A673 (cell line): ENCODE data around the gene CRPPA. TPM values are rescaled to one million over a fixed set of nuclear protein-coding genes. Genes with fewer than 3 reads are reported as not detected.

ENCODE experiments used
- BruUV-seq: library from RNA; stranded (reverse); fragments of 400-500 nt; replicated peaks from 2 replicates; lab custom pipeline; 2021; lab: Mats Ljungman, UMichigan
- CTCF ChIA-PET: fragments of 300-600 bp; sonication (Branson Sonifier 250); formaldehyde crosslinking; loops from one replicate; lab custom pipeline; 2022; ENCODE audit warnings: antibody characterized with exemption; lab: Charles Lee
- POLR2A ChIA-PET: fragments of 300-600 bp; sonication (Branson Sonifier 250); formaldehyde crosslinking; loops from one replicate; lab custom pipeline; 2022; ENCODE audit warnings: antibody characterized with exemption; ENCODE audit not compliant: low non-redundant PET; lab: Charles Lee
- DNase-seq: peaks from one replicate; pipeline ENCODE4 v3.0.0-alpha.2; 2015; ENCODE audit warnings: low spot score
- H3K27ac ChIP-seq: fragments of 200-600 bp; sonication (generic); 2 replicates; pipeline ENCODE4 v1.5.1; 2016; ENCODE audit warnings: mixed run types, low read depth, mild to moderate bottlenecking, mixed read lengths, antibody characterized with exemption, low read length; ENCODE audit not compliant: poor library complexity, severe bottlenecking
- H3K27me3 ChIP-seq: fragments of 200-600 bp; sonication (generic); replicated peaks from 2 replicates; pipeline ENCODE4 v1.6.1; 2017; ENCODE audit warnings: mixed run types, low read depth, mild to moderate bottlenecking, mixed read lengths, antibody characterized with exemption, low read length; ENCODE audit not compliant: insufficient read depth, poor library complexity
- H3K36me3 ChIP-seq: fragments of 200-600 bp; sonication (generic); 2 replicates; pipeline ENCODE4 v1.6.1; 2016; ENCODE audit warnings: mixed run types, mild to moderate bottlenecking, mixed read lengths, antibody characterized with exemption, low read length; ENCODE audit not compliant: insufficient read depth, poor library complexity, severe bottlenecking
- H3K4me1 ChIP-seq: fragments of 200-600 bp; sonication (generic); 2 replicates; pipeline ENCODE4 v1.6.1; 2017; ENCODE audit warnings: mixed run types, mild to moderate bottlenecking, mixed read lengths, antibody characterized with exemption, low read length; ENCODE audit not compliant: insufficient read depth, poor library complexity, severe bottlenecking
- H3K4me3 ChIP-seq: fragments of 200-600 bp; sonication (generic); 2 replicates; pipeline ENCODE4 v1.5.1; 2016; ENCODE audit warnings: low read depth, mixed run types, mild to moderate bottlenecking, mixed read lengths, low read length; ENCODE audit not compliant: poor library complexity, severe bottlenecking
- H3K9me3 ChIP-seq: fragments of 200-600 bp; sonication (generic); 2 replicates; pipeline ENCODE4 v1.6.1; 2016; ENCODE audit warnings: mixed run types, low read depth, mild to moderate bottlenecking, mixed read lengths, antibody characterized with exemption, low read length; ENCODE audit not compliant: poor library complexity, severe bottlenecking
- EZH2 ChIP-seq: fragments of 200-600 bp; sonication (generic); IDR thresholded peaks from 2 replicates; pipeline ENCODE4 v1.6.1; 2017; ENCODE audit warnings: borderline replicate concordance, low read depth, mild to moderate bottlenecking, mixed read lengths, antibody characterized with exemption, low read length; ENCODE audit not compliant: poor library complexity, severe bottlenecking
- intact Hi-C: fragments of 100-400 bp; cut with micrococcal nuclease; formaldehyde crosslinking; loops from one replicate; pipeline ENCODE4 v1.10.0; 2022; ENCODE audit not compliant: unreplicated experiment
- total RNA-seq: library from RNA; stranded (reverse); gene quantifications from 2 replicates; pipeline ENCODE4 v1.2.3, GENCODE V29; 2021
- TF ChIP-seq, protein P1 (sequence below): fragments of 300-800, 200-600 bp; sonication (generic); conservative IDR thresholded peaks from 2 replicates; pipeline ENCODE4 v1.5.1; 2017; ENCODE audit warnings: low read depth, mild to moderate bottlenecking, antibody characterized with exemption, low read length, moderate library complexity, mixed read lengths

Gene CRPPA
- total RNA-seq, 1 experiment from 2014 or later = 0.21 TPM

DNA sequence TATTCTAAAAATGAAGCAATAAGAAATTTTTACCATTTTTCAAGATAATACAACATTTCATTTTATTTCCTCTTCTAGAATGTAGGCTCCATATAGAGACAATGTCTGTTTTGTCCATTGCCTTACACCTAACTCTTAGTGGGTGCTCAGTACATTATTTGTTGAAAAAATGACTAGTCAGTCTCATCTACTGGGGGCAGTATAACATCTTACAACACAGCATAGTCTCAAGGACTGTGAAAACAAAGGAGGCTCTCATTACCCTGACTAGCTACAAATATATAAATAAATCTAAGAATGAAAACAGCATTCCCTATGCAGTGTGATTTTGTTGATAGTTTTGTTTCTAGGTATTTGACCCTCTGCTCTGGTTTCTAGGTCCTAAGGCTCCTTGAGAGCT lies 11.6 kb downstream of the CRPPA start:
- H3K9me3 ChIP-seq = no peaks in the 10 kb centered on the region
- no TSS peak for BruUV-seq
- H3K4me3 ChIP-seq = no peak overlapping the region
- peak; percentile 26 for DNase-seq
- H3K27ac ChIP-seq = no peak overlapping the region
- H3K27me3 ChIP-seq = no peaks in the 10 kb centered on the region
- no peaks in the 10 kb centered on the region for H3K4me1 ChIP-seq
- no peak for TF ChIP-seq EZH2
- TF ChIP-seq, protein P1, sequence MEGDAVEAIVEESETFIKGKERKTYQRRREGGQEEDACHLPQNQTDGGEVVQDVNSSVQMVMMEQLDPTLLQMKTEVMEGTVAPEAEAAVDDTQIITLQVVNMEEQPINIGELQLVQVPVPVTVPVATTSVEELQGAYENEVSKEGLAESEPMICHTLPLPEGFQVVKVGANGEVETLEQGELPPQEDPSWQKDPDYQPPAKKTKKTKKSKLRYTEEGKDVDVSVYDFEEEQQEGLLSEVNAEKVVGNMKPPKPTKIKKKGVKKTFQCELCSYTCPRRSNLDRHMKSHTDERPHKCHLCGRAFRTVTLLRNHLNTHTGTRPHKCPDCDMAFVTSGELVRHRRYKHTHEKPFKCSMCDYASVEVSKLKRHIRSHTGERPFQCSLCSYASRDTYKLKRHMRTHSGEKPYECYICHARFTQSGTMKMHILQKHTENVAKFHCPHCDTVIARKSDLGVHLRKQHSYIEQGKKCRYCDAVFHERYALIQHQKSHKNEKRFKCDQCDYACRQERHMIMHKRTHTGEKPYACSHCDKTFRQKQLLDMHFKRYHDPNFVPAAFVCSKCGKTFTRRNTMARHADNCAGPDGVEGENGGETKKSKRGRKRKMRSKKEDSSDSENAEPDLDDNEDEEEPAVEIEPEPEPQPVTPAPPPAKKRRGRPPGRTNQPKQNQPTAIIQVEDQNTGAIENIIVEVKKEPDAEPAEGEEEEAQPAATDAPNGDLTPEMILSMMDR = peak; percentile 35
- no peaks in the 10 kb centered on the region for H3K36me3 ChIP-seq
- intact Hi-C loops = no loop called here
- ChIA-PET POLR2A (no interaction called here), CTCF (no interaction called here)

DNA sequence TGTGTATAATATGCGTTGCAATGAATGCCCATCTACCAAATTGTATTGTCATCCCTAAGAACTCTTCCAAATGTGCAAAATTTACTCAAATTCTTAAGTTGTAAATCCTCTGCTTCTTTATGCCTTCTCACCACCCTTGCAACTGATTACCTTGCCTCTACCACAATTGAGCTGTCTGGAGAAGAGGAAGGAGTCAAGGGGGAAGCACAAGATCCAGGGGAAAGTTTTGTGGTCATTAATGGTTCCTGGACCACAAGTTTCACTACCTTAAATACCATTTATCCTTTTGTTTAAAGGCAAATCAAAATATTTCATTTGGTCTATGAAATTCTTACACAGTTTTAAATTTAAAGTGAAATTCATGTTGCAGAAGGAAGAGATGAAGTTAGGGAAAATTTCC lies 16.7 kb downstream of the CRPPA start:
- Histone ChIP-seq H3K27ac (no peak overlapping the region), H3K27me3 (no peaks in the 10 kb centered on the region), H3K4me1 (no peaks in the 10 kb centered on the region), H3K9me3 (peaks cover 16% of the 10 kb centered on the region), H3K4me3 (no peak overlapping the region), H3K36me3 (no peaks in the 10 kb centered on the region)
- ChIA-PET POLR2A (no interaction called here), CTCF (no interaction called here)
- intact Hi-C loops = no loop called here
- TF ChIP-seq, protein P1 = no peak
- TF ChIP-seq EZH2 = no peak
- no peak for DNase-seq
- no TSS peak for BruUV-seq

DNA sequence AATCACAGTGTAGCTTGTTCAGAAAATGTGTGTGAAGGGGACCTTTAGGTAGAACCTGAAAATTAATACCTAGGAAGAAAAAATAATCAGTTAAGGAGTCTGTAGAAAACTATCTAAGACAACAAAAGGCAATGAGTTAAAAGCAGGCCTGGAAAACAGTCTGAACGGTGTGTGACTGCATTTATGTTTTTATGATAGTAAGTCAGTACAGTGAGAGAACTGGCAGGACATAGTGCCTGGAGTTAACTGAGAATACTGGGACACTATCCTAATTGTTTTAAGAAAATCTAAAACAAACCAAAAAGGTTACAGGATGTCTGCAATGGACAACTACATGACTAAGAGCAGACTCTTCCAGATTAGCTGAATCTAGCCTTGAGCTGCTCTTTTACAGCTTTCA lies 17.9 kb downstream of the CRPPA start:
- Histone ChIP-seq H3K4me1 (no peaks in the 10 kb centered on the region), H3K9me3 (peaks cover 27% of the 10 kb centered on the region), H3K4me3 (no peak overlapping the region), H3K27ac (no peak overlapping the region), H3K27me3 (no peaks in the 10 kb centered on the region), H3K36me3 (no peaks in the 10 kb centered on the region)
- no peak for DNase-seq
- ChIA-PET CTCF (no interaction called here), POLR2A (no interaction called here)
- TF ChIP-seq, protein P1 = no peak
- TF ChIP-seq EZH2 = no peak
- BruUV-seq = no TSS peak
- intact Hi-C loops = no loop called here
